Measurements from ENCODE around the gene CYP26B1.

Gene CYP26B1

GRCh38 chr2:72128843-72129227 lies 18.8 kb downstream of the CYP26B1 start:
- in situ Hi-C loops (cut with MboI; ENCODE audit: low sequenced_read_pairs, unreplicated experiment): loop anchor here (25.0 kb wide), 1 partner anchor 592 kb away; no protein-coding TSS in a partner anchor
- no peak for TF ChIP-seq CTCF (IDR thresholded peaks at IDR 0.05; ENCODE audit: borderline replicate concordance, control extremely low read depth, extremely low read depth, insufficient read depth, missing control alignments)
- DNase-seq (ENCODE audit: low spot score): no peak

- in situ Hi-C loops (cut with MboI; ENCODE audit: low sequenced_read_pairs, unreplicated experiment): loop anchor here (25.0 kb wide), 1 partner anchor 591 kb away; no protein-coding TSS in a partner anchor
- DNase-seq (ENCODE audit: low spot score): no peak
- TF ChIP-seq CTCF (IDR thresholded peaks at IDR 0.05; ENCODE audit: borderline replicate concordance, control extremely low read depth, extremely low read depth, insufficient read depth, missing control alignments): no peak
Observed at GRCh38 chr2:72128059-72128842, 19.4 kb downstream of the CYP26B1 start.

GRCh38 chr2:72127401-72128058 lies 20.1 kb downstream of the CYP26B1 start:
- DNase-seq (ENCODE audit: low spot score): no peak
- in situ Hi-C loops (cut with MboI; ENCODE audit: low sequenced_read_pairs, unreplicated experiment): loop anchor here (25.0 kb wide), 1 partner anchor 590 kb away; no protein-coding TSS in a partner anchor
- no peak for TF ChIP-seq CTCF (IDR thresholded peaks at IDR 0.05; ENCODE audit: borderline replicate concordance, control extremely low read depth, extremely low read depth, insufficient read depth, missing control alignments)

GRCh38 chr2:72126186-72127100 lies 21.2 kb downstream of the CYP26B1 start:
- in situ Hi-C loops (cut with MboI; ENCODE audit: low sequenced_read_pairs, unreplicated experiment): loop anchor here (25.0 kb wide), 1 partner anchor 589 kb away; no protein-coding TSS in a partner anchor
- no peak for TF ChIP-seq CTCF (IDR thresholded peaks at IDR 0.05; ENCODE audit: borderline replicate concordance, control extremely low read depth, extremely low read depth, insufficient read depth, missing control alignments)
- no peak for DNase-seq (ENCODE audit: low spot score)

- no peak for DNase-seq (ENCODE audit: low spot score)
- no peak for TF ChIP-seq CTCF (IDR thresholded peaks at IDR 0.05; ENCODE audit: borderline replicate concordance, control extremely low read depth, extremely low read depth, insufficient read depth, missing control alignments)
- in situ Hi-C loops (cut with MboI; ENCODE audit: low sequenced_read_pairs, unreplicated experiment): no loop called here
Observed at GRCh38 chr2:72124376-72124775, 23.3 kb downstream of the CYP26B1 start.

GRCh38 chr2:72121153-72121552 lies 26.5 kb downstream of the CYP26B1 start:
- no peak for DNase-seq (ENCODE audit: low spot score)
- TF ChIP-seq CTCF (IDR thresholded peaks at IDR 0.05; ENCODE audit: borderline replicate concordance, control extremely low read depth, extremely low read depth, insufficient read depth, missing control alignments): no peak
- in situ Hi-C loops (cut with MboI; ENCODE audit: low sequenced_read_pairs, unreplicated experiment): no loop called here
